Hippocampal formation (tissue), 2 donors: ENCODE measurements around the gene YIF1A.
"Not testable (repeated sequence)": the region's sequence is repeated elsewhere in the genome, so short reads cannot be mapped to it uniquely, and the experiment has no call there.

Experiments used
- DNase-seq, 2 donors: peaks; one replicate each; lab custom pipeline; 2025; lab: John Stamatoyannopoulos, UW

Gene YIF1A

DNA sequence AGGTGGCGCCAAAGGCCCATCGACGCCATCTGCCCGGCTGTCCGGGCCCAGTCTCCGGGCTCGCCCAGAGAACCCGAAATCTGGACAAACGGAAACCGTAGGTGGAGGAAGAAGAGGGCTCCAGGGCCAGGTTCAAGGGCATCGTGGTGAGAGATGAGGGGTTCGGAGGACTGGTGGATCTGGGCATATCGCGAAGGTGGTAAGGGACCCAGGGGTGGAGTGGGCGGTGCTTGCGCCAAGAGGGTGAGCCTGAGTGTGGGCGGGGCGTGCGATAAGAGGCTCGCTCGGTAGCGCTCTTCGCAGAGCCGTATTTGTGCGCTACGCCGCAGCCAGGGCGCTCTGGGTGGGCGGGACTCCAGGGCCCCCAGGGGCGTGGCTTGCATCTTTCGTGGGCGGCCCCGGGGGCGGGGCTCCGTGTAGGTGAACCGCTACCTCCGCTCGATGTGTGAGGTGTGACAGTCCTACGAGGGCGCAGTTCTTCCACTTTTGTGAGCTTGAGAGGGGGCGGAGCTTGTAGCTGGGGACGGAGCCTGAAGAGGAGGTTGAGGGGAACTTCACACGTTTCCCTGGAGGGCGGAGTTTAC is 23.1 kb upstream of the YIF1A start:
- DNase-seq: peak; percentile 65 to 84

DNA sequence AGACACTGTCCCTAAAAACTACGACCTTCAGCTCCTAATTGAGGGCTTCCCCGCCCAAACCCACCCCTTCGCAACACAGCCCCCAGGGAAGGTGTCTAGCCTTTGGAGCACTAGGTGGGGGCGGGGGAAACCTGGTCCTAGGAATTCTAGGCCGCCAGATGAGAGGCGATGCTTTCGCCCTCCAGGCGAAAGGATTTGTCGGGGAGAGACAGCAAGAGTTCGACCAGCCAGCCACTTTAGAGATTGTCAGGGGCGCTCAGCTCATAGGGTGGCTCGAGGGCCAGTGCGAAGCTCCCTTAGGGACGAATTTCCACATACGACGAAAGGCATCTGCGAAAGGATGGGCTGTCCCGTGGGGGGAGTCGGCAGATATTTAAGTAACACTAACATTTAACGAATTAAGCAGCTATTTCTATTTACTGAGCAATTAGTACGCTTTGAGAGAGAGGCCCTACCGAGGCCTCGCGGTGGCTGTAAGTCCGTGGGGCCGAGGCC is 22.6 kb upstream of the YIF1A start:
- DNase-seq: no peak

- not testable (repeated sequence) for DNase-seq
These were observed 22.0 kb upstream of the YIF1A start for GRCh38 chr11:66310803-66311440.

DNA sequence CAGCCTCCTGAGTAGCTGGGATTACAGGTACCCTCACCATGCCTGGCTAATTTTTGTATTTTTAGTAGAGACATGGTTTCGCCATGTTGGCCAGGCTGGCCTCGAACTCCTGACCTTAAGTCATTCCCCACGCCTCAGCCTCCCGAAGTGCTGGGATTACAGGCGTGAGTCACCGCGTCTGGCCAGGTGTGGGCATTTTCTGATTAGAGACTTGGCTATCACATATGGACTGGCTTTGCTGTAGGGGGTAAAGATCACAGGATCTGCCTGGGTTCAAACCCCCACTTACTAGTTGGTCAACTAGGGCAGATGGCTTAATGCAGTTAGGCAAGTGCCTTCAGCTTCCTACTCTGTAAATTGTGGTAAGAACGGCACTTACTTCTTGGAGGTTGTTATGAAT is 21.4 kb upstream of the YIF1A start:
- DNase-seq: no peak

GRCh38 chr11:66309475-66309874 is 20.5 kb upstream of the YIF1A start:
- no peak for DNase-seq

GRCh38 chr11:66302656-66303055 is 13.7 kb upstream of the YIF1A start:
- DNase-seq: no peak

DNA sequence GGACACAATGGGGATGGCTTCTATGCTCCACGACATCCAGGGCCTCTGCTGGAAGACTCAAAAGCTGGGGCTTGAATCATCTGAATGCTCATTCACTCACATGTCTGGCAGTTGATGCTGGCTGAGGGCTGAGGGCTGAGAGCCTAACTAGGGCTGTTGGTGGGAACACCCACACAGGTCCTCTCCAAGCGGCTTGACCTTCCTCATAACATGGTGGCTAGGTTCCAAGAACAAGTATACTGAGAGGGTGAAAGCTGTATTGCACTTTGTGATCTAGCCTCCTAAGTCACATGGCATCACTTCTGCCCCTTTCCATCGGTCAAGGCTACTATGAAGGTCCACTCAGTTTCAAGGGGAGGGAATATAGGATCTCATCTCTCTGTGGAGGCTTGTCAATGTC is 10.2 kb upstream of the YIF1A start:
- DNase-seq: no peak

DNA sequence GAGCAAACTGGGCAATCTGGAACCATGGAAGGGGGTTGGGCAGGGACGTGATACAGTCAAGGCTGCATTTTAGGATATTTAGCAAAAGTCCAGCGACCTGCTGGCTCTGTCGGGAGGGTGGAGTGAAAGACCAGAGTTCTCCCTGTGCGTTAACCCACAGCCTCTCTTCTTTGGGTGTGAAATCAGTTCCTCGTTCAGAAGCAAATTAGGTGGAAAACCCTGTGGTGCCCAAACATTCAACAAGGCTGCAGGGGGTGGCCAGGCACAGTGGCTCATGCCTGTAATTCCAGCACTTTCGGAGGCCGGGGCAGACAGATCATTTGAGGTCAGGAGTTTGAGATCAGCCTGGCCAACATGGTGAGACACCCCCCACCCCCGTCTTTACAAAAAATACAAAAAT is 8.7 kb upstream of the YIF1A start:
- no peak for DNase-seq

DNA sequence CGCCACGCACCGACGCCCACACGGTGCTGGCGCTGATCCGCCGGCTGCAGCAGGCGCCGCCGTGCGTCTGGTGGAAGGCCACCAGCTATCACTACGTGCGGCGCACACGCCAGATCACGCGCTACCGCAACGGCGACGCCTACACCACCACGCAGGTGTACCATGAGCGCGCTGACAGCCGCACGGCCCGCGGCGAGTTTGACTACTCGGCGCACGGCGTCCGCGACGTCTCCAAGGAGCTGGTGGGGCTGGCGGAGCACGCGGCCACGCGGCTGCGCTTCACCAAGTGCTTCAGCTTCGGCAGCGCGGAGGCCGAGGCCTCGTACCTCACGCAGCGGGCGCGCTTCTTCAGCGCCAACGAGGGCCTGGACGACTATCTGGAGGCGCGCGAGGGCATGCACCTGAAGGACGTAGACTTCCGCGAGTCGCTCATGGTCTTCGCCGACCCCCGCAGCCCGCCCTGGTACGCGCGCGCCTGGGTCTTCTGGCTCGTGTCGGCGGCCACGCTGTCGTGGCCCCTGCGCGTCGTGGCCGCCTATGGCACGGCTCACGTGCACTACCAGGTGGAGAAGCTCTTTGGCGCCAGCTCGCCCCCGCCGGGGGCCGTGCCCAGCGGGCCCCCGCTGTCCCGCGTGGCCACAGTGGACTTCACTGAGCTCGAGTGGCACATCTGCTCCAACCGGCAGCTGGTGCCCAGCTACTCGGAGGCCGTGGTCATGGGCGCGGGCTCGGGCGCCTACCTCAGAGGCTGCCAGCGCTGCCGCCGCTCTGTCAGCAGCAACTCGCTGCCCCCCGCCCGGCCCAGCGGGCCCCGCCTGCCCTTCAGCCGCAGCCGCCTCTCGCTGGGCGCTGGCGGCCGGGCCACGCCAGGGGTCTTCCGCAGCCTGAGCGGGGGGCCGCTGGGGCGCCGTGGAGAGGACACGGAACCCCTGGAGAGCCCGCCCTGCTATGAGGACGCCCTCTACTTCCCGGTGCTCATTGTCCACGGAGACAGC is 6.0 kb upstream of the YIF1A start:
- no peak for DNase-seq

DNA sequence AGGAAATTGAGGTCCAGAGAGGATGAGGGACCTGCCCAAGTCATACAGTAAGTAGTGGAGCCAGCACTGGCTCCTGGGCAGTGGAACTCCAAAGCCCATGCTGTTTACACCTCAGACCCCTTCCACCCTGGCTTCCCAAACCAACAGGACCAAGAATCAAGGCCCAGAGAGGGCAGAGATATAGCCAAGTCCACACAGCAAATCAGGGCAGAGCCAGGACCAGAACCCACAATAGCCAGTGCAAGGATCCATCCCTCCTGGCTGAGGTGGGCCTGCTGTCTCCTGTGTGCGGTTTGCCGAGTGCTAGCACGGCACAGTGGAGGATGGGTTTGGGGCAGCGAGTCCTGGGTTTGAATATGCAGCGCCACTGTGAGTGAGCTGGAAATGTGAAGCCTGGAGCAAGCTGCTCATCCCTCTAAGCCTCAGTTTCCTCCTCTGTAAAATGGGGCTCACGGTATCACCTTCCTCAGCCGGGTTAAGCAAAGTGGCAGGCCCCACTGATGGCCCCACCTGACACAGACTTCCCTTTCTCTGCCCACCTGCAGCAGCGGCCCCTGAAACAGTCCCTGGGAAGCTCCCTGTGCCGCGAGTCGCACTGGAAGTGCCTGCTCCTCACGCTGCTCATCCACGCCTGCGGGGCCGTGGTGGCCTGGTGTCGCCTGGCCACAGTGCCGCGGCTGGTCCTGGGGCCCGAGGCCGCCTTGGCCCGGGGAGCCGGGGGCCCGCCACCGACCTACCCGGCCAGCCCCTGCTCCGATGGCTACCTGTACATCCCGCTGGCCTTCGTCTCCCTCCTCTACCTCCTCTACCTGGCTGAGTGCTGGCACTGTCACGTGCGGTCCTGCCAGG is 5.1 kb upstream of the YIF1A start:
- DNase-seq: no peak

- DNase-seq: no peak
These were observed 4.4 kb upstream of the YIF1A start for GRCh38 chr11:66293352-66293751.

DNA sequence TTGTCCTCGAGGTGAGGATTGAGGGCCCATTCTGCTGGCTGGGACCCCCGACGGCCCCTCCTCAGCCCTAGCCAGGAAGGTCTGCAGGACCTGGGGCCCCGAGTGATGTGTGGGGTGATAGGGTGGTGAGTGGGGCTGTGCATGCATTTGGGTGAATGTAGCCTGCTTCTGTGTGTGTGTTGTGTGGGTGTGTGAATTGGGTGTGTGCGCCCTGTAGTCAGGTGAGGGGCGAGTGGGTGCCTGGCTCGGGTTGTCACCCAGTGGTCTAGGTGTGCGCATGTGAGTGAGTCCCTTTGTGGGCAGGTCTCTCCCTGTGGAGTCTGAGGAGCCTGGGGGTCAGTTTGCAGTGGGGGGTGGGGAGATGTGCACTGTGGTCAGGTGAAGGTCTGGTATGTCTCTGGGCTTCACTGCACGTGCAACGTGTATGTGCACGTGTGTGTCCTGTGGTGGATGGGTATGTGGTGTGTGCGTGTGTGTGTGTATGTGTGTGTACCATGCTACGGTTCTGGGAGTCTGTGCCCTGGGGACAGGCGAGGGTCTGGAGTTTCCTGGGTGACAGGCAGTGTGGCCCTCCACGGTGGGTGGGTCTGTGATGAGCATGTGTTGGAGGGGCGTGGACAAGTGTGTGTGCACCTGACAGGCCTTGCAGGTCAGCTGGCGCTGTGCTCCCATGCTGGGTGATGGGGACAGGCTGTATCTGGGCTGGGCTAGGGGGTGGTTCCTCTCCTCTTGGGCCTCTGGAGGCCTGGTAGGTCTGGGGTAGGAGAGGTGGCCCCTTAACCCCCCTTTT is 3.8 kb upstream of the YIF1A start:
- no peak for DNase-seq

DNA sequence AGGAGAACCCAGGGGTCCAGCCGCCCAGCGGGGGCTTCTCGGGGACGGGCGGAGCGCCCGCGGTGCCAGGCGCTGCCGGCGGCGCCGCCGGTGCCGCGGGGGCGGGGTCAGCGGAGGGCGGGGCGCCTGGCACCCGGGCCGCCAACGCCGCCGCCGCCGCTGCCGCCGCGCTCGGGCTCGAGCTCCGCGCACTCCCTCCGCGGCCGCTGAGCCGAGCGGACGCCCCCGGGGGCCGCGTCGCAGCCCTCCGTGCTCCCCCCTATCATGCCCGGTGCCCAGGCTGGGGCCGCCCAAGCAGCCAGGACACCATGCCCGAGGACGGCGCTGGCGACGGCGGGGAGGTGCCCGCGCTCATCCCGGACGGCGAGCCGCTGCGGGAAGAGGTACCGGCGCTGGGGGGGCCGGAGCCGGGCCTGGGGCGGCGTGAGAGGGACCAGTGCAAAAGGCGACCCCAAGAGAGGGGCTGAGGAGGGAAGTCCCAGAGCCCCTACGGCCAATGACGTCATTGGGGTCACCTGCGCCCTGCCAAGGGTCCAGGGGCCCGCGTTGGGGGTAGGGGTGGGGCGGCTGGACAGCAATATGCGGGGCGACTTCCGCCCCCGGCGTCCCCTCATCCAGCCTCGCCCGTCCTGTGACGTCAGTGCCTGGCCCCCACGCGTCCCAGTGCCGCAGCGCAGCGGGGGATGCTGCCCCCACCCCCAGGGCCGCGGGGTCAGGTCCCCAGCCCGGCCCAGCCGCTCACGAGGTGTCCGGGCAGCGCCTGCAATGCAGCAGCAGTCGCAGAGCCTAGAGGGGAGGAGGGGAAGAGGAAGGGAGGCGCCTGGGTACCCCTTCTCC is 3.0 kb upstream of the YIF1A start, which contains the start of gene TMEM151A:
TSS of gene TMEM151A (plus strand) at position 189 of the 837 bp plus-strand sequence. CDS start at position 309, 120 bp downstream.
- peak in 1 of 2 donors; percentile 34 for DNase-seq

DNA sequence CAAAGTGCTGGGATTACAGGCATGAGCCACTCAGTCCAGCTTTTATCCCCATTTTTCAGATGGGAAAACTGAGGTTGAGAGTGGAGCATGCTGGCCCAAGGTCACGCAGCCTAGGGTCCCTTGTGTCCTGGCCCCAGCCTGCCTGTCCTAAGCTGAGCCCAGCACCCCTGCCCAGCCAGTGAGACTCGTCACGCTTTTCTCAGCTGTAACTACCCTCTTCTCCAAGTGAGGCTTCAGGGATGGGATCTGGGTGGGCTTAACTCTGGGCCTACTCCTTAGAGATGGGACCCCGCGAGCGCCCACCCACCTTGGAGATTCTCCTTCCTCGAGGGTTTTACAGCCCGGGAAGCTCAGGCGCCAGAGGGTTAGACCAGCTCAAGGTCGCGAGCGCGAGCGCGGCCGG is 2.4 kb upstream of the YIF1A start:
- DNase-seq: peak in 1 of 2 donors; percentile 32

- DNase-seq: no peak
These were observed 1.3 kb upstream of the YIF1A start for GRCh38 chr11:66290330-66290621.

- no peak for DNase-seq
These were observed 796 bp upstream of the YIF1A start for GRCh38 chr11:66289548-66290329.

DNA sequence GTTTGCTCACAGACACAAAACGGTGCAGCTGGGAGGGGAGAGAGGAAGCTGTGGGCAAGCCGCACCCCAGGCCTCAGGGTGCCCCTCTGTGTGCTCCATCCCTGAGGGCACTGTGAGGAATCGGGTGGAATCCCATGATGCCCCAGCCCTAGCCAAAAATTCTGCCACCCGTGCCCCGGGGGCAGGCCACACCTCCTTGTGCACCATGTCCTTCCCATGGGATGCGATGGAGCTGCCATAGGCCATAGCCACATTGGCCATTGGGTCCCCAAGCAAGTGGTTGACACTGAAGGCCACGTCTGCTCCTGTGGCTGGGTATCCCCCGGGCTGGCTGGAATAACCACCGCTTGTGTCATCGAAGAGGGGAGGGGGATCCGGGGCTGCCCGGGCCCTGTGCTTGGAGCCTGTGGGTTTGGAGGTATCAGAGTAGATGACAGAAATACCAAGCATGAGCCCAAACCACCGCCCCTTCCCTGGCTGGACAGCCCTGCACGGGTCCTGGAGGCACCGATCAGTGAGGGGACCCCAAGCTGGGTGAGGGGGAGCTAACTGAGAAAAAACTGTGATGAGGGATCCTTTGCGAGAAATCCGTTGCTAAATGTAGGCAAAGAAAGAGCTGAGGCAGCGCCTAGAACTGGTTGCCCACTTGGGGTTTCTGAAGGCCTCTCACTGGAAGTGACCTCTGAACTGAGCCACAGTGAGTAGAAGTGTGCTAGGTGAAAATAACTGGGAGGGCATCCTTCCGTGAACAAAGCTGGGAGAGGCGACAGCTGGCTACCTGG is 863 bp downstream of the YIF1A start:
- DNase-seq: no peak

DNA sequence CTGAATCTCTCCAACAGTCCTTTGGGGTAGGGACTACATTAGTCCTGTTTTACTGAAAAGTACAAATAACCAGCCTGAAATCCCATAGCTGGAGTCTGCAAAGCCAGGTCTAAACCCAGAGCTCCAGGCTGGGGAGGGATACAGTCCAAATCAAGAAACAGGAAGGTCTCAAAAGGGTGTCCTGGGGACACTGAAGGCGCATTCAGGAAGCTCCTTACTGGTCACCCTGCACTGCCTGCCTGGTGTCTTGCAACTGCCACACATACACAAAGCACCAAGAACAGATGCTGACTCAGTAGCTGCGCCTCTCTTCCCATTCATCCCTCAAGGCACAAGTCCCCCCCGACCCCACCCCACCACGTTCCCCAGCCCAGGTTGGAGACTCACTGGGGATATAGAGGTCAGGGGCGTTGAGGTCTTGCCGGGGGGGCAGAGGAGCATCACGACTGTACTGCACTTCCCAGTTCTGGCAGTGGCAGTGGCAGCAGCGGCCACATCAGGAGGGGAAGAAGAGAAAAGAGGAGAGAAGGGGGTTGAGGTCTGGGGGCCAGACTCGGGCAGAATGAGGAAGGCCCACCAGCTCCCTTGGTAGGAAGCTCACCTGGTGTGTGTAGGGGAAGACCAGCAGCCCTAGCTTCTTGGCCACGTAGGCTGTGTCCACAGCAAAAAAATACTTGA is 1.6 kb downstream of the YIF1A start:
- DNase-seq: no peak
